Measurements from ENCODE around the gene TRAK2.

GRCh38 chr2:201414099-201415023 is 36.9 kb downstream of the TRAK2 start:
- TF ChIP-seq, protein P1, sequence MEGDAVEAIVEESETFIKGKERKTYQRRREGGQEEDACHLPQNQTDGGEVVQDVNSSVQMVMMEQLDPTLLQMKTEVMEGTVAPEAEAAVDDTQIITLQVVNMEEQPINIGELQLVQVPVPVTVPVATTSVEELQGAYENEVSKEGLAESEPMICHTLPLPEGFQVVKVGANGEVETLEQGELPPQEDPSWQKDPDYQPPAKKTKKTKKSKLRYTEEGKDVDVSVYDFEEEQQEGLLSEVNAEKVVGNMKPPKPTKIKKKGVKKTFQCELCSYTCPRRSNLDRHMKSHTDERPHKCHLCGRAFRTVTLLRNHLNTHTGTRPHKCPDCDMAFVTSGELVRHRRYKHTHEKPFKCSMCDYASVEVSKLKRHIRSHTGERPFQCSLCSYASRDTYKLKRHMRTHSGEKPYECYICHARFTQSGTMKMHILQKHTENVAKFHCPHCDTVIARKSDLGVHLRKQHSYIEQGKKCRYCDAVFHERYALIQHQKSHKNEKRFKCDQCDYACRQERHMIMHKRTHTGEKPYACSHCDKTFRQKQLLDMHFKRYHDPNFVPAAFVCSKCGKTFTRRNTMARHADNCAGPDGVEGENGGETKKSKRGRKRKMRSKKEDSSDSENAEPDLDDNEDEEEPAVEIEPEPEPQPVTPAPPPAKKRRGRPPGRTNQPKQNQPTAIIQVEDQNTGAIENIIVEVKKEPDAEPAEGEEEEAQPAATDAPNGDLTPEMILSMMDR (IDR thresholded peaks at IDR 0.05), result no peak
- no peak for TF ChIP-seq POLR2A (IDR thresholded peaks at IDR 0.05)
- no peak for TF ChIP-seq EP300 (IDR thresholded peaks at IDR 0.05; ENCODE audit: low read depth)
